Astrocyte of the cerebellum (primary cell): ENCODE measurements around the gene GRIN2C.

Source experiments
- DNase-seq: peaks from one replicate; pipeline ENCODE4 v3.0.0-alpha.2; 2011; ENCODE audit warnings: low read depth
- H3K4me3 ChIP-seq: 2 replicates; pipeline ENCODE4 v1.5.1; 2011; ENCODE audit warnings: mild to moderate bottlenecking, low read depth, low read length, moderate library complexity
- in situ Hi-C: cut with HindIII; loops from 2 replicates; pipeline ENCODE4 v1.10.0; 2017; ENCODE audit warnings: low sequenced_read_pairs
- TF ChIP-seq, protein P1 (sequence below): IDR thresholded peaks from 2 replicates; pipeline ENCODE4 v1.5.1; 2012; ENCODE audit warnings: low read length, low read depth, moderate library complexity, mild to moderate bottlenecking; ENCODE audit errors: missing control alignments

GRIN2C gene

DNA sequence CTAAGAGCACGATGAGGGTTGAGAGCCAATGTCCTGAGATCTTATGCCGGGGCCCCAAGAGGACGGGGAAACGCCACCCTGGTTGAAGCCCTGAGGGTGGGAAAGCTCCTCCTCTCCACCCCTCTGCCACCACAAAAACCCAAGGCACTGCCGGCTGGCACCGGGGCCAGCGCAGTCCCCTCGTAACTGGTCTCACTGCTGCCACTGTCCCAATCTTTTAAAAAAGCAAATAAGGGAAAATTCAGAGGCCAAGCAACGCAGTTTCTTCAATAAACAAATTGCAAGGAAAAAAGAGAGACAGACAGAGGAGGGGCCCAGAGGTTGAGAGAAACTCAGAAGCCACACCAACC is 6.7 kb downstream of the GRIN2C start:
- in situ Hi-C loops = no loop called here
- TF ChIP-seq, protein P1, sequence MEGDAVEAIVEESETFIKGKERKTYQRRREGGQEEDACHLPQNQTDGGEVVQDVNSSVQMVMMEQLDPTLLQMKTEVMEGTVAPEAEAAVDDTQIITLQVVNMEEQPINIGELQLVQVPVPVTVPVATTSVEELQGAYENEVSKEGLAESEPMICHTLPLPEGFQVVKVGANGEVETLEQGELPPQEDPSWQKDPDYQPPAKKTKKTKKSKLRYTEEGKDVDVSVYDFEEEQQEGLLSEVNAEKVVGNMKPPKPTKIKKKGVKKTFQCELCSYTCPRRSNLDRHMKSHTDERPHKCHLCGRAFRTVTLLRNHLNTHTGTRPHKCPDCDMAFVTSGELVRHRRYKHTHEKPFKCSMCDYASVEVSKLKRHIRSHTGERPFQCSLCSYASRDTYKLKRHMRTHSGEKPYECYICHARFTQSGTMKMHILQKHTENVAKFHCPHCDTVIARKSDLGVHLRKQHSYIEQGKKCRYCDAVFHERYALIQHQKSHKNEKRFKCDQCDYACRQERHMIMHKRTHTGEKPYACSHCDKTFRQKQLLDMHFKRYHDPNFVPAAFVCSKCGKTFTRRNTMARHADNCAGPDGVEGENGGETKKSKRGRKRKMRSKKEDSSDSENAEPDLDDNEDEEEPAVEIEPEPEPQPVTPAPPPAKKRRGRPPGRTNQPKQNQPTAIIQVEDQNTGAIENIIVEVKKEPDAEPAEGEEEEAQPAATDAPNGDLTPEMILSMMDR = no peak
- H3K4me3 ChIP-seq = no peak overlapping the region
- DNase-seq = no peak

GRCh38 chr17:74852237-74853047 is 7.2 kb downstream of the GRIN2C start:
- TF ChIP-seq, protein P1 = no peak
- H3K4me3 ChIP-seq = no peak overlapping the region
- no peak for DNase-seq
- in situ Hi-C loops = no loop called here

DNA sequence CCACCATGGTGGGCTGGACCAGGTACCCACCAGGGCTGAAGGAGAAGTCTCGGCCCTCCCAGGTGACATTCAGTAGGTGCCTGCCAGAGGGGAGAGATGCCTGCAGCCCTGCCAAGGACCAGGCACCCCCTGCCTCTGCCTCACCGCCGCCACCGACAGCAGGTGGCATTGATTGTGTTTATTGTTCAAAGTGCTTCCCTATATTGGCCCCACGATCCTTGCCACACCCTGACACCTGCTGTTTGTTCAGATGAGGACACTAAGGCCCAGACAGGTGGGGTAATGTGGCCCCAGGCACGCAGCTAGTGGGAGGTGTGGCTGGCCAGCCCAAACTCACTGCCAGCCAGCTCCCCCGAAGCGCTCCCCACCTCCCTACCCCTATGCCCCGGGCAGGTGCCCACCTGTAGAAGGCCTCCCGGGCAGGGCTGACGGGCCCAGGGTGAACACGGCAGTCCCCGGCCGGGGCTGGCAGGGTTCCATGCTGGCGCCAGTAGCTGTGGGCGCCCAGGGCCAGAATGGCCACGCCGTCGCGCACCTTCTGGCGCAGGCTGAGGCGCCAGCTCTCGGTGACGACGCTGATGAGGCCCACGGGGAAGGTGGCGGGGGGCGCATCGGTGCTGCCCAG is 8.0 kb downstream of the GRIN2C start:
- TF ChIP-seq, protein P1 = no peak
- no peak for DNase-seq
- in situ Hi-C loops = no loop called here
- H3K4me3 ChIP-seq = no peak overlapping the region

- in situ Hi-C loops = no loop called here
- no peak for DNase-seq
Observed at GRCh38 chr17:74850914-74851313, 8.8 kb downstream of the GRIN2C start.

GRCh38 chr17:74850310-74850709 is 9.4 kb downstream of the GRIN2C start:
- no peak for DNase-seq
- H3K4me3 ChIP-seq = no peak overlapping the region
- TF ChIP-seq, protein P1 = no peak
- in situ Hi-C loops = no loop called here

More at GRCh38 chr17:74850914-74851313, 8.8 kb downstream of the GRIN2C start:
- H3K4me3 ChIP-seq = no peak overlapping the region
- TF ChIP-seq, protein P1 = no peak

DNA sequence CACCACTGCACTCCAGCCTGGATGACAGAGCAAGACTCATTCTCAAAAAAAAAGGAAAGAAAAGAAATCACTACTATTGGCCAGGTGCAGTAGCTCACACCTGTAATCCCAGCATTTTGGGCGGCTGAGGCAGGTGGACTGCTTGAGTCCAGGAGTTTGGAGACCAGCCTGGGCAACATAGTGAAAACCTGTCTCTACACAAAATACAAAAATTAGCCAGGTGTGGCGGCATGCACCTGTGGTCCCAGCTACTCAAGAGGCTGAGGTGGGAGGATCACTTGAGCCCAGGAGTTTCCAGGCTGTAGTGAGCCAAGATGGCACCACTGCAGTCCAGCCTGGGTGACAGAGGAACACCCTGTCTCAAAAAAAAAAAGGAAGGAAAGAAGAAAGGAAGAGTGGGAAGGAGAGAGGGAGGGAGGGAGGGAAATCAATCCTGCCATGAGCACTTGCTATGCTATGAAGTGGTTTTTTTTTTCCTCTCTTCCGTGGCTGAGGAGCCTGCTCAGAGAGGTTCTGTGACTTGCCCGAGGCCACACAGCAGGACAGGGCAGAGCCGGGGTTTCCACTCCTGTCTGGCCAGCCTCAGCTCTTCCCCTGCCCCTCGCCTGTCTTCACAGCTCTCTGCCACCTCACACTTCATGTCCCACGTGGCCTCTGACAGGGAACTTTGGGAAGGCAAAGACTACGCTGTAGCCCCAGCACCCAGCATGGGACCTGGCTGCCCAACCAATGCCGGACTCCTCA is 10.9 kb downstream of the GRIN2C start:
- no peak for DNase-seq
- in situ Hi-C loops = no loop called here
- no peak overlapping the region for H3K4me3 ChIP-seq
- TF ChIP-seq, protein P1 = no peak
